ENCODE data around the gene GRIPAP1.

DNA sequence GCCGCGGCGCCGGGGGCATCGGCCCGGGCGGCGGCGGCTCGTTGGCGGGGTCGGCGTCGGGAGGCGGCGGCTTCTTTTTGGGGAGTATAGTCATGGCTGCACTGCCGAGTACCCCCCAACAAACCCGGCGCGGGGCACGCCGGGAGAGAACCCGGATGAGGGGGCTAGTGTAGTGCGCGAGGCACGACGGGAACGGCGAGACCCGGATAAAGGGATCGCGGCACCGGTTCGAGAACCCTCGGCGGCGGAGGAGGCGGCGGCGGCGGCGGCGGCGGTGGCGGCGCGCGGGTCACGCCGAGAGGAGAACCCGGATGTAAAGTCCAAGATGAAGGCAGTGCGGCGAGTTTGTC, 44.6 kb downstream of the GRIPAP1 start, which contains the start of gene OTUD5:
- TF ChIP-seq SPI1 (IDR thresholded peaks at IDR 0.05; ENCODE audit: borderline replicate concordance, low read depth) (no peak), CTCF (IDR thresholded peaks at IDR 0.05; ENCODE audit: insufficient read depth, low read length) (no peak), POLR2AphosphoS5 (IDR thresholded peaks at IDR 0.05; ENCODE audit: low read depth) (no peak), GABPA (IDR thresholded peaks at IDR 0.05; ENCODE audit: low read depth) (no peak)
- TF ChIP-seq, protein P1, sequence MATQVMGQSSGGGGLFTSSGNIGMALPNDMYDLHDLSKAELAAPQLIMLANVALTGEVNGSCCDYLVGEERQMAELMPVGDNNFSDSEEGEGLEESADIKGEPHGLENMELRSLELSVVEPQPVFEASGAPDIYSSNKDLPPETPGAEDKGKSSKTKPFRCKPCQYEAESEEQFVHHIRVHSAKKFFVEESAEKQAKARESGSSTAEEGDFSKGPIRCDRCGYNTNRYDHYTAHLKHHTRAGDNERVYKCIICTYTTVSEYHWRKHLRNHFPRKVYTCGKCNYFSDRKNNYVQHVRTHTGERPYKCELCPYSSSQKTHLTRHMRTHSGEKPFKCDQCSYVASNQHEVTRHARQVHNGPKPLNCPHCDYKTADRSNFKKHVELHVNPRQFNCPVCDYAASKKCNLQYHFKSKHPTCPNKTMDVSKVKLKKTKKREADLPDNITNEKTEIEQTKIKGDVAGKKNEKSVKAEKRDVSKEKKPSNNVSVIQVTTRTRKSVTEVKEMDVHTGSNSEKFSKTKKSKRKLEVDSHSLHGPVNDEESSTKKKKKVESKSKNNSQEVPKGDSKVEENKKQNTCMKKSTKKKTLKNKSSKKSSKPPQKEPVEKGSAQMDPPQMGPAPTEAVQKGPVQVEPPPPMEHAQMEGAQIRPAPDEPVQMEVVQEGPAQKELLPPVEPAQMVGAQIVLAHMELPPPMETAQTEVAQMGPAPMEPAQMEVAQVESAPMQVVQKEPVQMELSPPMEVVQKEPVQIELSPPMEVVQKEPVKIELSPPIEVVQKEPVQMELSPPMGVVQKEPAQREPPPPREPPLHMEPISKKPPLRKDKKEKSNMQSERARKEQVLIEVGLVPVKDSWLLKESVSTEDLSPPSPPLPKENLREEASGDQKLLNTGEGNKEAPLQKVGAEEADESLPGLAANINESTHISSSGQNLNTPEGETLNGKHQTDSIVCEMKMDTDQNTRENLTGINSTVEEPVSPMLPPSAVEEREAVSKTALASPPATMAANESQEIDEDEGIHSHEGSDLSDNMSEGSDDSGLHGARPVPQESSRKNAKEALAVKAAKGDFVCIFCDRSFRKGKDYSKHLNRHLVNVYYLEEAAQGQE (IDR thresholded peaks at IDR 0.05; ENCODE audit: insufficient replicate concordance, low read depth) = no peak
